Sigmoid colon (tissue), 4 donors: ENCODE data around the gene TRMT1.

Experiments
- CTCF ChIP-seq, 4 experiments: fragments of 450-650 bp in 3 of 4; fragments of 200-600 bp in 1 of 4; IDR thresholded peaks; one replicate each; pipeline ENCODE4 v1.5.1; 2016 to 2019; ENCODE audit warnings: antibody characterized with exemption in 4 of 4, mild to moderate bottlenecking in 3 of 4, moderate library complexity in 2 of 4
- EP300 ChIP-seq, 4 donors: sonication (generic); formaldehyde crosslinking; IDR thresholded peaks; one replicate each; pipeline ENCODE4 v1.6.1; 2017; ENCODE audit warnings: antibody characterized with exemption in 4 of 4
- POLR2A ChIP-seq, 2 donors: fragments of 450-650 bp; IDR thresholded peaks; one replicate each; pipeline ENCODE4 v1.6.1; 2016; ENCODE audit warnings: antibody characterized with exemption in 2 of 2, mild to moderate bottlenecking in 2 of 2, moderate library complexity in 2 of 2

GRCh38 chr19:13162724-13163608, 46.4 kb upstream of the TRMT1 start:
- TF ChIP-seq POLR2A (IDR thresholded peaks at IDR 0.05): peak in 1 of 2 donors; percentile 64
- TF ChIP-seq CTCF (IDR thresholded peaks at IDR 0.05): no peak
- peak in 1 of 4 donors; percentile 71 for TF ChIP-seq EP300 (IDR thresholded peaks at IDR 0.05)
